Fibroblast of lung (primary cell): ENCODE results near the gene ZEB2. TPM values are rescaled to one million over a fixed set of nuclear protein-coding genes. Genes with fewer than 3 reads are reported as not detected.

Source experiments
- DNase-seq, 2 donors: peaks; one replicate each; pipeline versions ENCODE4 v3.0.0 to v3.0.0-alpha.2; 2010; ENCODE audit warnings: low read depth in 2 of 2
- H2AFZ ChIP-seq: 2 replicates; pipeline ENCODE4 v1.5.1; 2012; ENCODE audit warnings: low read length, control low read depth, inconsistent platforms
- H3K27ac ChIP-seq: 2 replicates; pipeline ENCODE4 v1.5.1; 2011; ENCODE audit warnings: low read length, control low read depth; ENCODE audit not compliant: insufficient read depth
- H3K27me3 ChIP-seq: 2 replicates; pipeline ENCODE4 v1.5.1; 2011; ENCODE audit warnings: mild to moderate bottlenecking, low read length; ENCODE audit not compliant: control insufficient read depth, insufficient read depth
- H3K36me3 ChIP-seq: 2 replicates; pipeline ENCODE4 v1.5.1; 2011; ENCODE audit warnings: low read length; ENCODE audit not compliant: control insufficient read depth, insufficient read depth
- H3K4me1 ChIP-seq: 2 replicates; pipeline ENCODE4 v1.5.1; 2011; ENCODE audit warnings: low read length; ENCODE audit not compliant: control insufficient read depth, insufficient read depth; ENCODE audit errors: extremely low read depth
- H3K4me2 ChIP-seq: 2 replicates; pipeline ENCODE4 v1.5.1; 2011; ENCODE audit warnings: low read length, control low read depth; ENCODE audit not compliant: insufficient read depth; ENCODE audit errors: extremely low read depth
- H3K4me3 ChIP-seq, 4 experiments: fragments of 200-600 bp in 1 of 4; sonication (generic) in 1 of 4; replicated peaks in 1 of 4; 2 replicates each; pipeline ENCODE4 v1.5.1; 2011 to 2016; ENCODE audit warnings: low read length in 4 of 4, low read depth in 3 of 4, mild to moderate bottlenecking in 3 of 4, control low read depth in 2 of 4, inconsistent platforms in 1 of 4, mixed read lengths in 1 of 4; ENCODE audit not compliant: insufficient read depth in 1 of 4; ENCODE audit errors: control extremely low read depth in 1 of 4
- H3K79me2 ChIP-seq: 2 replicates; pipeline ENCODE4 v1.5.1; 2012; ENCODE audit warnings: mild to moderate bottlenecking, low read length, inconsistent platforms; ENCODE audit not compliant: control insufficient read depth, insufficient read depth
- H3K9ac ChIP-seq: 2 replicates; pipeline ENCODE4 v1.5.1; 2011; ENCODE audit warnings: mild to moderate bottlenecking, low read length, control low read depth; ENCODE audit not compliant: insufficient read depth
- H3K9me3 ChIP-seq: 2 replicates; pipeline ENCODE4 v1.5.1; 2012; ENCODE audit warnings: low read depth, low read length; ENCODE audit not compliant: control insufficient read depth, insufficient read depth
- H4K20me1 ChIP-seq: 2 replicates; pipeline ENCODE4 v1.5.1; 2011; ENCODE audit warnings: low read length; ENCODE audit not compliant: control insufficient read depth, insufficient read depth; ENCODE audit errors: extremely low read depth
- EZH2 ChIP-seq: IDR thresholded peaks from 2 replicates; pipeline ENCODE4 v1.5.1; 2012; ENCODE audit warnings: low read length, control low read depth, mild to moderate bottlenecking; ENCODE audit errors: missing control alignments
- polyA plus RNA-seq, 2 donors: library from polyadenylated mRNA; depleted of rRNA in 1 of 2; stranded (reverse) in 1 of 2; unstranded in 1 of 2; fragments of >200 nt; gene quantifications; 2 replicates each; pipeline ENCODE4 v1.2.1, GENCODE V29; 2011 to 2012; ENCODE audit warnings: missing spikeins in 1 of 2
- total RNA-seq: library from RNA; depleted of rRNA; stranded (reverse); fragments of >200 nt; gene quantifications from 2 replicates; pipeline ENCODE4 v1.2.1, GENCODE V29; 2014
- TF ChIP-seq, protein P1 (sequence below), 2 donors: IDR thresholded peaks in 1 of 2; conservative IDR thresholded peaks in 1 of 2; 1 replicate in 1 of 2; 2 replicates in 1 of 2; pipeline ENCODE4 v1.5.1; 2011 to 2012; ENCODE audit warnings: low read length in 2 of 2, control low read depth in 1 of 2, inconsistent platforms in 1 of 2, low read depth in 1 of 2, mild to moderate bottlenecking in 1 of 2

Gene ZEB2
- total and polyA plus RNA-seq, 2 donors (not counting 1 experiment from before 2014, with no cell fraction given) = 91.0 to 130 TPM

GRCh38 chr2:144539289-144539782, 19.4 kb upstream of the ZEB2 start:
- no peaks in the 10 kb centered on the region for H3K27me3 ChIP-seq
- no peaks in the 10 kb centered on the region for H4K20me1 ChIP-seq
- DNase-seq = peak in 1 of 2 donors; percentile 92
- H3K4me2 ChIP-seq = no peak overlapping the region
- no peak overlapping the region for H2AFZ ChIP-seq
- H3K9ac ChIP-seq = no peak overlapping the region
- H3K9me3 ChIP-seq = no peaks in the 10 kb centered on the region
- no peaks in the 10 kb centered on the region for H3K4me1 ChIP-seq
- TF ChIP-seq, protein P1, sequence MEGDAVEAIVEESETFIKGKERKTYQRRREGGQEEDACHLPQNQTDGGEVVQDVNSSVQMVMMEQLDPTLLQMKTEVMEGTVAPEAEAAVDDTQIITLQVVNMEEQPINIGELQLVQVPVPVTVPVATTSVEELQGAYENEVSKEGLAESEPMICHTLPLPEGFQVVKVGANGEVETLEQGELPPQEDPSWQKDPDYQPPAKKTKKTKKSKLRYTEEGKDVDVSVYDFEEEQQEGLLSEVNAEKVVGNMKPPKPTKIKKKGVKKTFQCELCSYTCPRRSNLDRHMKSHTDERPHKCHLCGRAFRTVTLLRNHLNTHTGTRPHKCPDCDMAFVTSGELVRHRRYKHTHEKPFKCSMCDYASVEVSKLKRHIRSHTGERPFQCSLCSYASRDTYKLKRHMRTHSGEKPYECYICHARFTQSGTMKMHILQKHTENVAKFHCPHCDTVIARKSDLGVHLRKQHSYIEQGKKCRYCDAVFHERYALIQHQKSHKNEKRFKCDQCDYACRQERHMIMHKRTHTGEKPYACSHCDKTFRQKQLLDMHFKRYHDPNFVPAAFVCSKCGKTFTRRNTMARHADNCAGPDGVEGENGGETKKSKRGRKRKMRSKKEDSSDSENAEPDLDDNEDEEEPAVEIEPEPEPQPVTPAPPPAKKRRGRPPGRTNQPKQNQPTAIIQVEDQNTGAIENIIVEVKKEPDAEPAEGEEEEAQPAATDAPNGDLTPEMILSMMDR (conservative IDR thresholded peaks at IDR 0.05 in 1 of 2, IDR thresholded peaks at IDR 0.05 in 1 of 2; ENCODE audit: low read depth in 1 of 2, low read length in 2 of 2) = no peak
- TF ChIP-seq EZH2 = no peak
- no peaks in the 10 kb centered on the region for H3K36me3 ChIP-seq
- no peak overlapping the region for H3K4me3 ChIP-seq
- H3K79me2 ChIP-seq = no peaks in the 10 kb centered on the region
- H3K27ac ChIP-seq = no peak overlapping the region

- no peak for TF ChIP-seq EZH2
- TF ChIP-seq, protein P1 (conservative IDR thresholded peaks at IDR 0.05 in 1 of 2, IDR thresholded peaks at IDR 0.05 in 1 of 2; ENCODE audit: low read depth in 1 of 2, low read length in 2 of 2) = no peak
- H3K36me3 ChIP-seq = no peaks in the 10 kb centered on the region
Measured at GRCh38 chr2:144535300-144535699, 15.4 kb upstream of the ZEB2 start.

GRCh38 chr2:144533221-144533620, 13.3 kb upstream of the ZEB2 start:
- Histone ChIP-seq H4K20me1 (no peaks in the 10 kb centered on the region), H3K27ac (no peak overlapping the region), H3K27me3 (no peaks in the 10 kb centered on the region), H3K79me2 (no peaks in the 10 kb centered on the region), H3K4me1 (no peaks in the 10 kb centered on the region), H2AFZ (no peak overlapping the region), H3K36me3 (no peaks in the 10 kb centered on the region), H3K9me3 (no peaks in the 10 kb centered on the region), H3K9ac (no peak overlapping the region), H3K4me3 (no peak overlapping the region), H3K4me2 (no peak overlapping the region)
- DNase-seq = no peak
- TF ChIP-seq, protein P1 (conservative IDR thresholded peaks at IDR 0.05 in 1 of 2, IDR thresholded peaks at IDR 0.05 in 1 of 2; ENCODE audit: low read depth in 1 of 2, low read length in 2 of 2) = no peak
- TF ChIP-seq EZH2 = no peak

More at GRCh38 chr2:144535300-144535699, 15.4 kb upstream of the ZEB2 start:
- no peak for DNase-seq
- Histone ChIP-seq H4K20me1 (no peaks in the 10 kb centered on the region), H3K4me2 (no peak overlapping the region), H3K79me2 (no peaks in the 10 kb centered on the region), H3K4me1 (no peaks in the 10 kb centered on the region), H3K27ac (no peak overlapping the region), H3K27me3 (no peaks in the 10 kb centered on the region), H3K4me3 (no peak overlapping the region), H2AFZ (no peak overlapping the region), H3K9me3 (no peaks in the 10 kb centered on the region), H3K9ac (no peak overlapping the region)
